ENCODE data around the gene ACOX1.

Gene ACOX1

DNA sequence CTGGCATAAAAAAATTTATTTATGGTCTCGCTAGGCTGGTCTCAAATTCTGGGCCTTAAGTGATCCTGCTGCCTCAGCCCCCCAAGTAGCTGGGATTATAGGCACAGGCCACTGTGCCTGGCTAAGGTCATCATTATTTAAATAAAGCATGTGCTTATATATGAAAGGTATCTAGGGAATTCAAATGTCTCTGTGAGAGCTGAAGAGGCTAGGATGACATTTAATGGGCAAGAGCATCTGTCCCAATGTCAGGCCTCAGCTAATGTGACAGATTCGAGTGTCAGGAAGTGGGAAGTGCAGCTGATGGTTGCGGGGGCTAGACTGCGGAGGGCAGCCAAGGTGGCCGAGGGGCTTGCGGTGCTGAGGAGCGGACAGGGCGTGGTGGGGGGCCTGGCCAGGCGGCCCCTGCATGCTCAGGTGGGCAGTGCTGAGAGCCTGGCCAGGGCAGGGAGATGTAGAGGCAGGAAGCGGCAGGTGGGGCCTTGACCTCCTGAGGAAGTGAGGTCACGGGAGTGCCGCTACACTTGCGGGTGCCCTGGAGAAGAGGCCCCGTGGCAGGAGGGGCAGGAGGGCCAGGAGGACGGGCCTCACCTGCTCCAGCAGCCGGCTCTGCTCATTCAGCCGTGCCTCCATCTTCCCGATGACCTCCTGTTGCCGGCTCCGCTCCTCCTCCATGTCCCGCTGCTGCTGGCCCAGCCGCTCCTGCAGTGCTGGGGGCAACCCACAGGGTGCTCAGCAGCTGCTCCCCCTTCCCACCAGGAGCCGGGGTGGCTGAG, 61.6 kb downstream of the ACOX1 start:
- Histone ChIP-seq H3K4me3 (replicated peaks; ENCODE audit: insufficient read depth, low read length) (no peak overlapping the region), H3K27ac (replicated peaks) (no peak overlapping the region), H3K27me3 (ENCODE audit: insufficient read depth, poor library complexity, severe bottlenecking) (no peaks in the 10 kb centered on the region)
- no peak for DNase-seq (ENCODE audit: low read depth in 1 of 2, low spot score in 1 of 2)
- TF ChIP-seq SPI1 (IDR thresholded peaks at IDR 0.05; ENCODE audit: borderline replicate concordance, low read depth) (no peak), GABPA (IDR thresholded peaks at IDR 0.05; ENCODE audit: low read depth) (no peak), CTCF (IDR thresholded peaks at IDR 0.05; ENCODE audit: insufficient read depth, low read length) (no peak), POLR2AphosphoS5 (IDR thresholded peaks at IDR 0.05; ENCODE audit: low read depth) (no peak), REST (IDR thresholded peaks at IDR 0.05; ENCODE audit: insufficient replicate concordance, low read depth) (no peak)

DNA sequence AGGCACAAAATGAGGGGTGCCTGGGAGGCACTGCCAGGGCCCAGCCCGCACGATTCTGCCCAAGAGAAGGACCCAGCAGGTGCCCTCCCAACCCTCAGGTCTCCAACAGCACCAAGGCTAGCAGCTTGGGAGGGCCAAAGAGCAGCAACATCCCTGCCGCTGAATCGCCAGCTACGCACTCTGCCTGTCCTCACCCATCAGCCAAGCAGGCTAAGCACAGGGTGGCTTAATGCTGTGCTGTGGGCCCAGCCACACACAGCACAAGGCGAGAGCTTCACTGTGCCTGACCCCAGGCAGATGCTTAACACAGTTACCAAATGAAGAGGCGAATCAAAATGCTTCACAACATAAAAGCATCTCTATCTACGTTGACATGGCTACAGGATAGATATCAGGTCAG, 63.7 kb downstream of the ACOX1 start:
- Histone ChIP-seq H3K27ac (replicated peaks) (no peak overlapping the region), H3K27me3 (ENCODE audit: insufficient read depth, poor library complexity, severe bottlenecking) (no peaks in the 10 kb centered on the region), H3K4me3 (replicated peaks; ENCODE audit: insufficient read depth, low read length) (no peak overlapping the region)
- TF ChIP-seq CTCF (IDR thresholded peaks at IDR 0.05; ENCODE audit: insufficient read depth, low read length) = no peak
- TF ChIP-seq GABPA (IDR thresholded peaks at IDR 0.05; ENCODE audit: low read depth) = no peak
- TF ChIP-seq POLR2AphosphoS5 (IDR thresholded peaks at IDR 0.05; ENCODE audit: low read depth) = no peak
- no peak for TF ChIP-seq SPI1 (IDR thresholded peaks at IDR 0.05; ENCODE audit: borderline replicate concordance, low read depth)
- no peak for TF ChIP-seq REST (IDR thresholded peaks at IDR 0.05; ENCODE audit: insufficient replicate concordance, low read depth)
- DNase-seq (ENCODE audit: low read depth in 1 of 2, low spot score in 1 of 2) = no peak

GRCh38 chr17:75914643-75915267, 64.2 kb downstream of the ACOX1 start:
- Histone ChIP-seq H3K27ac (replicated peaks) (no peak overlapping the region), H3K27me3 (ENCODE audit: insufficient read depth, poor library complexity, severe bottlenecking) (no peaks in the 10 kb centered on the region), H3K4me3 (replicated peaks; ENCODE audit: insufficient read depth, low read length) (no peak overlapping the region)
- DNase-seq (ENCODE audit: low read depth in 1 of 2, low spot score in 1 of 2) = no peak
- TF ChIP-seq GABPA (IDR thresholded peaks at IDR 0.05; ENCODE audit: low read depth) (no peak), POLR2AphosphoS5 (IDR thresholded peaks at IDR 0.05; ENCODE audit: low read depth) (no peak), CTCF (IDR thresholded peaks at IDR 0.05; ENCODE audit: insufficient read depth, low read length) (no peak), REST (IDR thresholded peaks at IDR 0.05; ENCODE audit: insufficient replicate concordance, low read depth) (no peak), SPI1 (IDR thresholded peaks at IDR 0.05; ENCODE audit: borderline replicate concordance, low read depth) (no peak)

Measured in HL-60 (cell line).